ENCODE measurements around the gene MAST4. TPM values are rescaled to one million over a fixed set of nuclear protein-coding genes. Genes with fewer than 3 reads are reported as not detected.

MAST4 gene
- total and polyA plus RNA-seq, 5 experiments from 2014 or later: 4.5 to 19.4 (median 10.3) TPM

DNA sequence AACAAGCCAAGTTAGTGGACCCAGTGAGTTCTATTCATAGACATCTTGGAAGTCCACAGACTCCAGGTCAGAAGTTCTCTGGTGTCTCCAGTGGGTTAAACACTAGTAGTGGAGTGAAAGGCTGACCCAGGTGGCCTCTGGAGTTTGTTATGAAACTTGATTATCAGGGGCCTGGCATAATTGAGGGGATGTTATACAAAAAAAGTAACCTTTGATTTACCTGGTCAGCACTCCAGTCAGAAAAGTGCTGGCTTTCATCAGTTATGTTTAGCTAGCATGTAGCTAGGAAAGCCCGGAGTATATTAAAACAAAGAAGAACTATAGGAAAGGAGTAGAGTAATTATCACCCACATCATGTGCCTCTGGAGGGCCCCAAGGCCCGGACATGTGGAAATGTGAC lies 429.3 kb downstream of the MAST4 start:
- Mint-ChIP-seq H3K27me3 (no peaks in the 10 kb centered on the region), H3K4me1 (peaks cover 12 to 25% (median 20%) of the 10 kb centered on the region in 4 donors), H3K4me3 (no peak overlapping the region), H3K9me3 (no peaks in the 10 kb centered on the region), H3K36me3 (peaks cover 0 to 16% (median 8%) of the 10 kb centered on the region in 3 donors), H3K27ac (no peak overlapping the region)
- POLR2A ChIA-PET: no interaction called here
- ATAC-seq: no peak
- DNase-seq: no peak

GRCh38 chr5:67026278-67026677 lies 430.1 kb downstream of the MAST4 start:
- Mint-ChIP-seq H3K36me3 (peaks cover 0 to 16% (median 7%) of the 10 kb centered on the region in 3 donors), H3K9me3 (no peaks in the 10 kb centered on the region), H3K27ac (no peak overlapping the region), H3K4me3 (no peak overlapping the region), H3K4me1 (peaks cover 8 to 33% (median 21%) of the 10 kb centered on the region in 4 donors), H3K27me3 (no peaks in the 10 kb centered on the region)
- no peak for DNase-seq
- POLR2A ChIA-PET: no interaction called here
- ATAC-seq: no peak

DNA sequence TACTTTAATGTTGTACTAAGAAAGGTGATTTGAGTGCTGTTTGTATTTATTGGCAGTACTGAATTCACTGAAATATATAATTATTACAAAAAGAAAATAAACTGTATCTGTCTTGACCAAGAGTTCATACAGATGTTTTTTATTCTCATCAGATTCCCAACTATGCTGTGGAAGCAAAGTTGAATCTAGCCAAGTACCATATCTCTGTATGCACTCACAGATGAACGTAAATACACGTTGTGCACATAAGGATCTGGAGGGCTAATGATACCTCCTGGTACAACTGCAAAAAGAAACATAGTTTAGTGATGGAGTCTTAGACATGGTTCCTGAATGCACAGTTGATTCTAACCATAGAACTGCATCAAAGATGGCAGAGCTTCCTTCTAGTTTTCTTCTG lies 431.0 kb downstream of the MAST4 start:
- Mint-ChIP-seq H3K4me1 (peaks cover 12 to 42% (median 25%) of the 10 kb centered on the region in 4 donors), H3K4me3 (no peak overlapping the region), H3K9me3 (no peaks in the 10 kb centered on the region), H3K27ac (no peak overlapping the region), H3K27me3 (no peaks in the 10 kb centered on the region), H3K36me3 (peaks cover 0 to 12% (median 7%) of the 10 kb centered on the region in 3 donors)
- ATAC-seq: no peak
- POLR2A ChIA-PET: no interaction called here
- no peak for DNase-seq

GRCh38 chr5:67028371-67028770 lies 432.2 kb downstream of the MAST4 start:
- POLR2A ChIA-PET: no interaction called here
- no peak overlapping the region for H3K4me3 Mint-ChIP-seq
- no peak for ATAC-seq
- no peak for DNase-seq
- peaks cover 0 to 10% (median 4%) of the 10 kb centered on the region in 3 donors for H3K36me3 Mint-ChIP-seq
- no peaks in the 10 kb centered on the region for H3K27me3 Mint-ChIP-seq
- peak overlapping the region in 1 of 10 donors; percentile 11 for H3K27ac Mint-ChIP-seq
- peaks cover 10 to 42% (median 28%) of the 10 kb centered on the region in 4 donors for H3K4me1 Mint-ChIP-seq
- no peaks in the 10 kb centered on the region for H3K9me3 Mint-ChIP-seq

GRCh38 chr5:67028941-67029340 lies 432.7 kb downstream of the MAST4 start:
- peaks cover 10 to 47% (median 25%) of the 10 kb centered on the region in 4 donors for H3K4me1 Mint-ChIP-seq
- no peaks in the 10 kb centered on the region for H3K27me3 Mint-ChIP-seq
- ATAC-seq (no peak), DNase-seq (no peak)
- peaks cover 0 to 10% (median 4%) of the 10 kb centered on the region in 3 donors for H3K36me3 Mint-ChIP-seq
- POLR2A ChIA-PET: no interaction called here
- no peak overlapping the region for H3K27ac Mint-ChIP-seq
- H3K4me3 Mint-ChIP-seq: no peak overlapping the region
- H3K9me3 Mint-ChIP-seq: no peaks in the 10 kb centered on the region

DNA sequence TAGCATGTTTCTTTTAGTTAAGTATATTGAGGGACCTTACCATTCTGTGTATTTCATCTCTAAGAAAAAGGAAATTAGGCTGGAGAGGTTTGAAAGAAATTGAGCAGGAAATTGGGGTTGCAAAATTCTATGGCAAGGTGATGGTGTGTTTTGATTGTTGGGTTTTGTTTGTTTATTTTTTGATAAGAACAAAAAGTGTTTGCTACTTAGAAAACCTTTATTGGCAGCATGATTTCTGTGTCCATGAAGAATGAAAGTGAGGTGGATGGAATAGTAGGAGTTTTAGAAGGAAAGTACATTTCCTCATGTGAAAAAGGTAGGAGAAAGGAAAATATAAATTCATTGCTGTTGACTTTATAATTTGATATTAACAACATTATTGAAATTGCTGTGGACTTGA lies 433.3 kb downstream of the MAST4 start:
- H3K9me3 Mint-ChIP-seq: no peaks in the 10 kb centered on the region
- peaks cover 0 to 10% (median 4%) of the 10 kb centered on the region in 3 donors for H3K36me3 Mint-ChIP-seq
- H3K4me3 Mint-ChIP-seq: no peak overlapping the region
- peak overlapping the region in 2 of 10 donors; percentile 10 to 20 for H3K27ac Mint-ChIP-seq
- peaks cover 10 to 48% (median 25%) of the 10 kb centered on the region in 4 donors for H3K4me1 Mint-ChIP-seq
- DNase-seq (no peak), ATAC-seq (no peak)
- POLR2A ChIA-PET: no interaction called here
- no peaks in the 10 kb centered on the region for H3K27me3 Mint-ChIP-seq

- no peak overlapping the region for H3K27ac Mint-ChIP-seq
- no peak overlapping the region for H3K4me3 Mint-ChIP-seq
- no peaks in the 10 kb centered on the region for H3K9me3 Mint-ChIP-seq
- H3K4me1 Mint-ChIP-seq: peaks cover 12 to 52% (median 30%) of the 10 kb centered on the region in 4 donors
- H3K27me3 Mint-ChIP-seq: no peaks in the 10 kb centered on the region
- ATAC-seq: no peak
- POLR2A ChIA-PET: no interaction called here
- H3K36me3 Mint-ChIP-seq: peaks cover 0 to 9% (median 4%) of the 10 kb centered on the region in 3 donors
- no peak for DNase-seq
These were observed 434.3 kb downstream of the MAST4 start for GRCh38 chr5:67030289-67031056.

- no peaks in the 10 kb centered on the region for H3K9me3 Mint-ChIP-seq
- DNase-seq (no peak), ATAC-seq (no peak)
- no peaks in the 10 kb centered on the region for H3K27me3 Mint-ChIP-seq
- POLR2A ChIA-PET: no interaction called here
- H3K4me3 Mint-ChIP-seq: no peak overlapping the region
- H3K4me1 Mint-ChIP-seq: peaks cover 13 to 52% (median 33%) of the 10 kb centered on the region in 4 donors
- H3K27ac Mint-ChIP-seq: no peak overlapping the region
- H3K36me3 Mint-ChIP-seq: peaks cover 0 to 9% (median 3%) of the 10 kb centered on the region in 3 donors
These were observed 434.9 kb downstream of the MAST4 start for GRCh38 chr5:67031057-67031443.

- Mint-ChIP-seq H3K27me3 (no peaks in the 10 kb centered on the region), H3K36me3 (peaks cover 0 to 9% (median 0%) of the 10 kb centered on the region in 3 donors), H3K9me3 (no peaks in the 10 kb centered on the region), H3K4me1 (peaks cover 13 to 53% (median 34%) of the 10 kb centered on the region in 4 donors), H3K4me3 (no peak overlapping the region), H3K27ac (peak overlapping the region in 1 of 10 donors; percentile 2)
- POLR2A ChIA-PET: no interaction called here
- ATAC-seq (no peak), DNase-seq (no peak)
These were observed 435.5 kb downstream of the MAST4 start for GRCh38 chr5:67031692-67032091.

GRCh38 chr5:67032921-67033664 lies 436.9 kb downstream of the MAST4 start:
- no peaks in the 10 kb centered on the region for H3K27me3 Mint-ChIP-seq
- POLR2A ChIA-PET: interaction anchor here (0.6 kb wide), 1 partner anchor 27 kb away, joined by 4 read pairs; no protein-coding TSS in a partner anchor

GRCh38 chr5:67033880-67034651 lies 437.9 kb downstream of the MAST4 start:
- H3K36me3 Mint-ChIP-seq: no peaks in the 10 kb centered on the region
- POLR2A ChIA-PET: no interaction called here
- no peaks in the 10 kb centered on the region for H3K27me3 Mint-ChIP-seq
- H3K4me3 Mint-ChIP-seq: no peak overlapping the region
- no peak for ATAC-seq
- DNase-seq: no peak
- H3K4me1 Mint-ChIP-seq: peaks cover 5 to 46% (median 27%) of the 10 kb centered on the region in 4 donors
- no peaks in the 10 kb centered on the region for H3K9me3 Mint-ChIP-seq
- H3K27ac Mint-ChIP-seq: peak overlapping the region in 1 of 10 donors; percentile 36

More at GRCh38 chr5:67032921-67033664, 436.9 kb downstream of the MAST4 start:
- no peak overlapping the region for H3K27ac Mint-ChIP-seq
- peaks cover 11 to 54% (median 32%) of the 10 kb centered on the region in 4 donors for H3K4me1 Mint-ChIP-seq
- no peaks in the 10 kb centered on the region for H3K9me3 Mint-ChIP-seq
- ATAC-seq: no peak
- no peak overlapping the region for H3K4me3 Mint-ChIP-seq
- peaks cover 0 to 6% (median 0%) of the 10 kb centered on the region in 3 donors for H3K36me3 Mint-ChIP-seq
- no peak for DNase-seq

GRCh38 chr5:67035098-67035740 lies 439.0 kb downstream of the MAST4 start:
- Mint-ChIP-seq H3K4me1 (peaks cover 2 to 46% (median 24%) of the 10 kb centered on the region in 4 donors), H3K4me3 (no peak overlapping the region), H3K36me3 (peaks cover 0 to 4% (median 2%) of the 10 kb centered on the region in 3 donors), H3K27me3 (no peaks in the 10 kb centered on the region), H3K9me3 (no peaks in the 10 kb centered on the region), H3K27ac (no peak overlapping the region)
- POLR2A ChIA-PET: no interaction called here
- ATAC-seq (no peak), DNase-seq (no peak)
